ENCODE measurements around the gene TJP1.

- no peak for TF ChIP-seq EZH2 (IDR thresholded peaks at IDR 0.05; ENCODE audit: borderline replicate concordance)
- TF ChIP-seq, protein P1, sequence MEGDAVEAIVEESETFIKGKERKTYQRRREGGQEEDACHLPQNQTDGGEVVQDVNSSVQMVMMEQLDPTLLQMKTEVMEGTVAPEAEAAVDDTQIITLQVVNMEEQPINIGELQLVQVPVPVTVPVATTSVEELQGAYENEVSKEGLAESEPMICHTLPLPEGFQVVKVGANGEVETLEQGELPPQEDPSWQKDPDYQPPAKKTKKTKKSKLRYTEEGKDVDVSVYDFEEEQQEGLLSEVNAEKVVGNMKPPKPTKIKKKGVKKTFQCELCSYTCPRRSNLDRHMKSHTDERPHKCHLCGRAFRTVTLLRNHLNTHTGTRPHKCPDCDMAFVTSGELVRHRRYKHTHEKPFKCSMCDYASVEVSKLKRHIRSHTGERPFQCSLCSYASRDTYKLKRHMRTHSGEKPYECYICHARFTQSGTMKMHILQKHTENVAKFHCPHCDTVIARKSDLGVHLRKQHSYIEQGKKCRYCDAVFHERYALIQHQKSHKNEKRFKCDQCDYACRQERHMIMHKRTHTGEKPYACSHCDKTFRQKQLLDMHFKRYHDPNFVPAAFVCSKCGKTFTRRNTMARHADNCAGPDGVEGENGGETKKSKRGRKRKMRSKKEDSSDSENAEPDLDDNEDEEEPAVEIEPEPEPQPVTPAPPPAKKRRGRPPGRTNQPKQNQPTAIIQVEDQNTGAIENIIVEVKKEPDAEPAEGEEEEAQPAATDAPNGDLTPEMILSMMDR (IDR thresholded peaks at IDR 0.05; ENCODE audit: poor library complexity), result no peak
These were observed 157.9 kb downstream of the TJP1 start for GRCh38 chr15:29664406-29664805.
